ENCODE data around the gene CLCN5.

GRCh38 chrX:50003467-50003866 is 81.1 kb downstream of the CLCN5 start:
- TF ChIP-seq CTCF (conservative IDR thresholded peaks at IDR 0.05 in 1 of 2, IDR thresholded peaks at IDR 0.05 in 1 of 2; ENCODE audit: extremely low read depth in 1 of 2, insufficient read depth in 1 of 2, low read depth in 1 of 2, low read length in 2 of 2) (no peak), EZH2 (IDR thresholded peaks at IDR 0.05; ENCODE audit: borderline replicate concordance, low read length) (no peak)

Measured in mammary epithelial cell (primary cell).